ENCODE measurements around the gene STK16. TPM values are rescaled to one million over a fixed set of nuclear protein-coding genes. Genes with fewer than 3 reads are reported as not detected.
A peak's percentile ranks its signal among the peaks of the same experiment; 100 is the strongest.

The STK16 gene
- total and polyA plus RNA-seq, 3 experiments from 2014 or later: 18.6 to 26.1 (median 23.0) TPM

- H3K27ac Mint-ChIP-seq: peak overlapping the region; percentile 7 to 100 (median 100)
- H3K27ac ChIP-seq (ENCODE audit: low read depth, low read length): no peak overlapping the region
- H3K4me1 ChIP-seq (ENCODE audit: insufficient read depth, low read length): peaks cover 32% of the 10 kb centered on the region
- no peaks in the 10 kb centered on the region for H3K9me3 Mint-ChIP-seq
- peaks cover 30% of the 10 kb centered on the region for H3K36me3 ChIP-seq (ENCODE audit: insufficient read depth, low read length)
- H3K9me3 ChIP-seq (ENCODE audit: low read length): no peaks in the 10 kb centered on the region
- H3K36me3 Mint-ChIP-seq: peaks cover 8 to 66% (median 12%) of the 10 kb centered on the region in 3 donors
- CTCF ChIA-PET: interaction anchor here (1.1 to 14.9 kb wide), 6 partner anchors 11 to 260 kb away, joined by 3 to 258 read pairs (median 18); partner anchors contain the start of genes ANKZF1, ATG9A, TUBA4A and TUBA4B
- POLR2A ChIA-PET: interaction anchor here (1.4 to 2.7 kb wide), 2 partner anchors 52 to 105 kb away, joined by 3 to 9 read pairs; partner anchors contain the start of genes ANKZF1 and CNPPD1
- peak overlapping the region in 1 of 7 donors; percentile 43 for H3K4me3 Mint-ChIP-seq
- DNase-seq: no peak
- H3K27me3 Mint-ChIP-seq: no peaks in the 10 kb centered on the region
- no peaks in the 10 kb centered on the region for H3K27me3 ChIP-seq (ENCODE audit: insufficient read depth, low read length, poor library complexity, severe bottlenecking)
- H3K4me1 Mint-ChIP-seq: peaks cover 35 to 63% (median 41%) of the 10 kb centered on the region in 3 donors
- H3K4me3 ChIP-seq (ENCODE audit: low read length): no peak overlapping the region
Measured at GRCh38 chr2:219281588-219281987, 36.3 kb downstream of the STK16 start.

- no peaks in the 10 kb centered on the region for H3K27me3 Mint-ChIP-seq
- H3K9me3 Mint-ChIP-seq: no peaks in the 10 kb centered on the region
- Histone ChIP-seq H3K4me1 (ENCODE audit: insufficient read depth, low read length) (peaks cover 31% of the 10 kb centered on the region), H3K27ac (ENCODE audit: low read depth, low read length) (no peak overlapping the region), H3K4me3 (ENCODE audit: low read length) (no peak overlapping the region), H3K27me3 (ENCODE audit: insufficient read depth, low read length, poor library complexity, severe bottlenecking) (no peaks in the 10 kb centered on the region), H3K36me3 (ENCODE audit: insufficient read depth, low read length) (peaks cover 30% of the 10 kb centered on the region), H3K9me3 (ENCODE audit: low read length) (no peaks in the 10 kb centered on the region)
- peak overlapping the region in 7 of 8 donors; percentile 80 to 99 (median 93) for H3K27ac Mint-ChIP-seq
- peaks cover 8 to 69% (median 12%) of the 10 kb centered on the region in 3 donors for H3K36me3 Mint-ChIP-seq
- peaks cover 34 to 60% (median 37%) of the 10 kb centered on the region in 3 donors for H3K4me1 Mint-ChIP-seq
- no peak for DNase-seq
- H3K4me3 Mint-ChIP-seq: peak overlapping the region in 2 of 7 donors; percentile 7 to 68
- CTCF ChIA-PET: interaction anchor here (1.4 to 14.9 kb wide), 3 partner anchors 10 to 53 kb away, joined by 4 to 258 read pairs (median 136); partner anchors contain the start of genes ANKZF1, ATG9A, TUBA4A and TUBA4B
- POLR2A ChIA-PET: interaction anchor here (1.0 to 2.7 kb wide), 3 partner anchors 35 to 106 kb away, joined by 3 to 9 read pairs (median 3); partner anchors contain the start of genes ANKZF1 and CNPPD1
Measured at GRCh38 chr2:219282375-219282774, 37.1 kb downstream of the STK16 start.

GRCh38 chr2:219282943-219283581, 37.8 kb downstream of the STK16 start:
- Mint-ChIP-seq H3K4me1 (peaks cover 27 to 53% (median 31%) of the 10 kb centered on the region in 3 donors), H3K27ac (peak overlapping the region in 7 of 8 donors; percentile 59 to 99 (median 93)), H3K36me3 (peaks cover 8 to 69% (median 12%) of the 10 kb centered on the region in 3 donors), H3K27me3 (no peaks in the 10 kb centered on the region), H3K9me3 (no peaks in the 10 kb centered on the region), H3K4me3 (peak overlapping the region in 1 of 7 donors; percentile 68)
- DNase-seq: no peak
- ChIA-PET POLR2A (interaction anchor here (0.6 to 2.7 kb wide), 5 partner anchors 27 to 113 kb away, joined by 3 to 9 read pairs (median 3); partner anchors contain the start of genes ANKZF1 and CNPPD1), CTCF (interaction anchor here (10.1 to 14.9 kb wide), 2 partner anchors 9 to 30 kb away, joined by 136 to 258 read pairs; partner anchors contain the start of genes TUBA4A and TUBA4B)
- Histone ChIP-seq H3K4me3 (ENCODE audit: low read length) (no peak overlapping the region), H3K27me3 (ENCODE audit: insufficient read depth, low read length, poor library complexity, severe bottlenecking) (no peaks in the 10 kb centered on the region), H3K4me1 (ENCODE audit: insufficient read depth, low read length) (peaks cover 24% of the 10 kb centered on the region), H3K36me3 (ENCODE audit: insufficient read depth, low read length) (peaks cover 30% of the 10 kb centered on the region), H3K27ac (ENCODE audit: low read depth, low read length) (no peak overlapping the region), H3K9me3 (ENCODE audit: low read length) (no peaks in the 10 kb centered on the region)

- no peak overlapping the region for H3K4me3 ChIP-seq (ENCODE audit: low read length)
- DNase-seq: no peak
- ChIA-PET CTCF (interaction anchor here (14.9 kb wide), 1 partner anchor 8 kb away, joined by 258 read pairs; no protein-coding TSS in a partner anchor), POLR2A (interaction anchor here (1.1 to 1.3 kb wide), 2 partner anchors 10 to 29 kb away, joined by 3 to 4 read pairs; no protein-coding TSS in a partner anchor)
- peak overlapping the region in 4 of 8 donors; percentile 10 to 88 (median 61) for H3K27ac Mint-ChIP-seq
- no peaks in the 10 kb centered on the region for H3K9me3 ChIP-seq (ENCODE audit: low read length)
- peaks cover 30% of the 10 kb centered on the region for H3K36me3 ChIP-seq (ENCODE audit: insufficient read depth, low read length)
- no peaks in the 10 kb centered on the region for H3K9me3 Mint-ChIP-seq
- H3K27me3 Mint-ChIP-seq: no peaks in the 10 kb centered on the region
- no peaks in the 10 kb centered on the region for H3K27me3 ChIP-seq (ENCODE audit: insufficient read depth, low read length, poor library complexity, severe bottlenecking)
- peaks cover 15% of the 10 kb centered on the region for H3K4me1 ChIP-seq (ENCODE audit: insufficient read depth, low read length)
- H3K27ac ChIP-seq (ENCODE audit: low read depth, low read length): no peak overlapping the region
- H3K4me1 Mint-ChIP-seq: peaks cover 15 to 40% (median 19%) of the 10 kb centered on the region in 3 donors
- H3K36me3 Mint-ChIP-seq: peaks cover 8 to 67% (median 12%) of the 10 kb centered on the region in 3 donors
- no peak overlapping the region for H3K4me3 Mint-ChIP-seq
Measured at GRCh38 chr2:219284501-219285372, 39.5 kb downstream of the STK16 start.

GRCh38 chr2:219285373-219285735, 40.1 kb downstream of the STK16 start:
- Mint-ChIP-seq H3K4me3 (no peak overlapping the region), H3K27ac (peak overlapping the region in 3 of 8 donors; percentile 74 to 83 (median 75)), H3K27me3 (no peaks in the 10 kb centered on the region), H3K36me3 (peaks cover 8 to 62% (median 12%) of the 10 kb centered on the region in 3 donors), H3K9me3 (no peaks in the 10 kb centered on the region), H3K4me1 (peaks cover 9 to 34% (median 13%) of the 10 kb centered on the region in 3 donors)
- H3K27ac ChIP-seq (ENCODE audit: low read depth, low read length): no peak overlapping the region
- H3K9me3 ChIP-seq (ENCODE audit: low read length): no peaks in the 10 kb centered on the region
- H3K4me3 ChIP-seq (ENCODE audit: low read length): no peak overlapping the region
- no peaks in the 10 kb centered on the region for H3K27me3 ChIP-seq (ENCODE audit: insufficient read depth, low read length, poor library complexity, severe bottlenecking)
- DNase-seq: no peak
- H3K36me3 ChIP-seq (ENCODE audit: insufficient read depth, low read length): peaks cover 30% of the 10 kb centered on the region
- peaks cover 9% of the 10 kb centered on the region for H3K4me1 ChIP-seq (ENCODE audit: insufficient read depth, low read length)
- ChIA-PET POLR2A (interaction anchor here (1.3 kb wide), 1 partner anchor 9 kb away, joined by 4 read pairs; no protein-coding TSS in a partner anchor), CTCF (interaction anchor here (14.9 kb wide), 1 partner anchor 7 kb away, joined by 258 read pairs; no protein-coding TSS in a partner anchor)

GRCh38 chr2:219285894-219286425, 40.7 kb downstream of the STK16 start:
- ChIA-PET CTCF (interaction anchor here (14.9 kb wide), 1 partner anchor 7 kb away, joined by 258 read pairs; no protein-coding TSS in a partner anchor), POLR2A (interaction anchor here (1.3 kb wide), 1 partner anchor 8 kb away, joined by 4 read pairs; no protein-coding TSS in a partner anchor)
- peaks cover 25% of the 10 kb centered on the region for H3K36me3 ChIP-seq (ENCODE audit: insufficient read depth, low read length)
- no peaks in the 10 kb centered on the region for H3K9me3 ChIP-seq (ENCODE audit: low read length)
- no peaks in the 10 kb centered on the region for H3K27me3 ChIP-seq (ENCODE audit: insufficient read depth, low read length, poor library complexity, severe bottlenecking)
- no peak overlapping the region for H3K27ac ChIP-seq (ENCODE audit: low read depth, low read length)
- no peaks in the 10 kb centered on the region for H3K9me3 Mint-ChIP-seq
- no peak overlapping the region for H3K4me3 Mint-ChIP-seq
- H3K4me1 Mint-ChIP-seq: peaks cover 8 to 28% (median 10%) of the 10 kb centered on the region in 3 donors
- H3K27me3 Mint-ChIP-seq: no peaks in the 10 kb centered on the region
- DNase-seq: no peak
- H3K36me3 Mint-ChIP-seq: peaks cover 8 to 56% (median 12%) of the 10 kb centered on the region in 3 donors
- peaks cover 4% of the 10 kb centered on the region for H3K4me1 ChIP-seq (ENCODE audit: insufficient read depth, low read length)
- peak overlapping the region in 4 of 8 donors; percentile 17 to 77 (median 57) for H3K27ac Mint-ChIP-seq
- no peak overlapping the region for H3K4me3 ChIP-seq (ENCODE audit: low read length)

GRCh38 chr2:219286436-219287115, 41.3 kb downstream of the STK16 start:
- H3K4me3 Mint-ChIP-seq: no peak overlapping the region
- Histone ChIP-seq H3K27ac (ENCODE audit: low read depth, low read length) (no peak overlapping the region), H3K9me3 (ENCODE audit: low read length) (no peaks in the 10 kb centered on the region), H3K36me3 (ENCODE audit: insufficient read depth, low read length) (peaks cover 20% of the 10 kb centered on the region), H3K27me3 (ENCODE audit: insufficient read depth, low read length, poor library complexity, severe bottlenecking) (no peaks in the 10 kb centered on the region), H3K4me1 (ENCODE audit: insufficient read depth, low read length) (no peaks in the 10 kb centered on the region), H3K4me3 (ENCODE audit: low read length) (no peak overlapping the region)
- DNase-seq: no peak
- H3K36me3 Mint-ChIP-seq: peaks cover 8 to 50% (median 12%) of the 10 kb centered on the region in 3 donors
- H3K9me3 Mint-ChIP-seq: no peaks in the 10 kb centered on the region
- ChIA-PET CTCF (interaction anchor here (1.0 to 14.9 kb wide), 3 partner anchors 6 to 10 kb away, joined by 3 to 258 read pairs (median 5); partner anchors contain the start of gene DNAJB2), POLR2A (no interaction called here)
- peaks cover 8 to 22% (median 10%) of the 10 kb centered on the region in 3 donors for H3K4me1 Mint-ChIP-seq
- H3K27me3 Mint-ChIP-seq: no peaks in the 10 kb centered on the region
- peak overlapping the region in 7 of 8 donors; percentile 37 to 84 (median 77) for H3K27ac Mint-ChIP-seq
